Liver (tissue), 3 donors: ENCODE data around the gene CNTNAP3.
"Not testable (repeated sequence)": the region's sequence is repeated elsewhere in the genome, so short reads cannot be mapped to it uniquely, and the experiment has no call there.

Experiments used
- EGR1 ChIP-seq, 2 donors: IDR thresholded peaks; 2 replicates each; pipeline ENCODE4 v1.6.1; 2016 to 2018; ENCODE audit warnings: antibody characterized with exemption in 2 of 2, low read depth in 2 of 2
- FOXA1 ChIP-seq: IDR thresholded peaks from 2 replicates; pipeline ENCODE4 v1.6.1; 2016; ENCODE audit warnings: antibody characterized with exemption
- GABPA ChIP-seq, 2 donors: IDR thresholded peaks in 1 of 2; conservative IDR thresholded peaks in 1 of 2; 2 replicates each; pipeline ENCODE4 v1.6.1; 2016; ENCODE audit warnings: antibody characterized with exemption in 2 of 2, mild to moderate bottlenecking in 1 of 2, moderate library complexity in 1 of 2
- JUND ChIP-seq, 2 donors: IDR thresholded peaks; 2 replicates each; pipeline ENCODE4 v1.6.1; 2016; ENCODE audit warnings: antibody characterized with exemption in 2 of 2
- RAD21 ChIP-seq, 2 donors: IDR thresholded peaks; 2 replicates each; pipeline ENCODE4 v1.6.1; 2016; ENCODE audit warnings: antibody characterized with exemption in 2 of 2, mild to moderate bottlenecking in 2 of 2
- RXRA ChIP-seq, 2 donors: IDR thresholded peaks; 2 replicates each; pipeline ENCODE4 v1.6.1; 2017 to 2018; ENCODE audit warnings: antibody characterized with exemption in 2 of 2, mild to moderate bottlenecking in 1 of 2
- SP1 ChIP-seq: IDR thresholded peaks from 2 replicates; pipeline ENCODE4 v1.6.1; 2018; ENCODE audit warnings: antibody characterized with exemption, mild to moderate bottlenecking
- TAF1 ChIP-seq: conservative IDR thresholded peaks from 2 replicates; pipeline ENCODE4 v1.6.1; 2016; ENCODE audit warnings: antibody characterized with exemption, mild to moderate bottlenecking
- YY1 ChIP-seq: IDR thresholded peaks from 2 replicates; pipeline ENCODE4 v1.6.1; 2016; ENCODE audit warnings: antibody characterized with exemption, mild to moderate bottlenecking
- TF ChIP-seq, protein P1 (sequence below): IDR thresholded peaks from 2 replicates; pipeline ENCODE4 v1.6.1; 2016; ENCODE audit warnings: antibody characterized with exemption, mild to moderate bottlenecking
- TF ChIP-seq, protein P2 (sequence below): fragments of 150-350 bp; IDR thresholded peaks from 2 replicates; pipeline ENCODE4 v1.5.1; 2017; ENCODE audit warnings: improper control_type of control experiment, low read depth, low read length; ENCODE audit not compliant: missing input control
- TF ChIP-seq, protein P3 (sequence below): IDR thresholded peaks from 2 replicates; pipeline ENCODE4 v1.6.1; 2016; ENCODE audit warnings: antibody characterized with exemption
- TF ChIP-seq, protein P4 (sequence below): IDR thresholded peaks from 2 replicates; pipeline ENCODE4 v1.6.1; 2016; ENCODE audit warnings: antibody characterized with exemption
- TF ChIP-seq, protein P5 (sequence below): IDR thresholded peaks from 2 replicates; pipeline ENCODE4 v1.6.1; 2016; ENCODE audit warnings: antibody characterized with exemption
- donor health status: healthy.
- donor health status: healthy.

DNA sequence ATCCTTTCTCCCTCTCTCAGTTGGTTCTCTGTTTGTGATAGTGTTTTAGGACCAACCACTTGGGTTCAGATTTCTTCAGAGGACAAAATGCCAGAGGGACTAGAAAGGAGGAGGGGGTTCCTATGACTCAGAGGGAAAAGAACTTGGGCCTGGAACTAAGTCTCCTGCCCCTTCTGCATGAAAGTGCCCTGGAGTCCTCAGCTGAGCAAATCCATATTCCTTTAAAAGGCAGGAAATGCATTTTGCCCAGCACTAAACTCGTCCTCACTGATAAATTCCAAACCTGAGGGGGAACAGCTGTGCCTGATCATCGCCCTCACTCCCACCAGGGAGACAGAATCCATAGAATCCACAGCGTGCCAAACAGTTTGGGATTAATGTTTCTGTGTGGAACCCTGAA is 78.2 kb downstream of the CNTNAP3 start:
- TF ChIP-seq, protein P1, sequence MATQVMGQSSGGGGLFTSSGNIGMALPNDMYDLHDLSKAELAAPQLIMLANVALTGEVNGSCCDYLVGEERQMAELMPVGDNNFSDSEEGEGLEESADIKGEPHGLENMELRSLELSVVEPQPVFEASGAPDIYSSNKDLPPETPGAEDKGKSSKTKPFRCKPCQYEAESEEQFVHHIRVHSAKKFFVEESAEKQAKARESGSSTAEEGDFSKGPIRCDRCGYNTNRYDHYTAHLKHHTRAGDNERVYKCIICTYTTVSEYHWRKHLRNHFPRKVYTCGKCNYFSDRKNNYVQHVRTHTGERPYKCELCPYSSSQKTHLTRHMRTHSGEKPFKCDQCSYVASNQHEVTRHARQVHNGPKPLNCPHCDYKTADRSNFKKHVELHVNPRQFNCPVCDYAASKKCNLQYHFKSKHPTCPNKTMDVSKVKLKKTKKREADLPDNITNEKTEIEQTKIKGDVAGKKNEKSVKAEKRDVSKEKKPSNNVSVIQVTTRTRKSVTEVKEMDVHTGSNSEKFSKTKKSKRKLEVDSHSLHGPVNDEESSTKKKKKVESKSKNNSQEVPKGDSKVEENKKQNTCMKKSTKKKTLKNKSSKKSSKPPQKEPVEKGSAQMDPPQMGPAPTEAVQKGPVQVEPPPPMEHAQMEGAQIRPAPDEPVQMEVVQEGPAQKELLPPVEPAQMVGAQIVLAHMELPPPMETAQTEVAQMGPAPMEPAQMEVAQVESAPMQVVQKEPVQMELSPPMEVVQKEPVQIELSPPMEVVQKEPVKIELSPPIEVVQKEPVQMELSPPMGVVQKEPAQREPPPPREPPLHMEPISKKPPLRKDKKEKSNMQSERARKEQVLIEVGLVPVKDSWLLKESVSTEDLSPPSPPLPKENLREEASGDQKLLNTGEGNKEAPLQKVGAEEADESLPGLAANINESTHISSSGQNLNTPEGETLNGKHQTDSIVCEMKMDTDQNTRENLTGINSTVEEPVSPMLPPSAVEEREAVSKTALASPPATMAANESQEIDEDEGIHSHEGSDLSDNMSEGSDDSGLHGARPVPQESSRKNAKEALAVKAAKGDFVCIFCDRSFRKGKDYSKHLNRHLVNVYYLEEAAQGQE = not testable (repeated sequence)
- TF ChIP-seq TAF1; YY1; RXRA (IDR thresholded peaks at IDR 0.05); FOXA1; SP1; RAD21 (IDR thresholded peaks at IDR 0.05); EGR1 (IDR thresholded peaks at IDR 0.05; ENCODE audit: low read depth in 2 of 2); GABPA (IDR thresholded peaks at IDR 0.05 in 1 of 2, conservative IDR thresholded peaks at IDR 0.05 in 1 of 2); JUND (IDR thresholded peaks at IDR 0.05): not testable (repeated sequence)
- TF ChIP-seq, protein P2, sequence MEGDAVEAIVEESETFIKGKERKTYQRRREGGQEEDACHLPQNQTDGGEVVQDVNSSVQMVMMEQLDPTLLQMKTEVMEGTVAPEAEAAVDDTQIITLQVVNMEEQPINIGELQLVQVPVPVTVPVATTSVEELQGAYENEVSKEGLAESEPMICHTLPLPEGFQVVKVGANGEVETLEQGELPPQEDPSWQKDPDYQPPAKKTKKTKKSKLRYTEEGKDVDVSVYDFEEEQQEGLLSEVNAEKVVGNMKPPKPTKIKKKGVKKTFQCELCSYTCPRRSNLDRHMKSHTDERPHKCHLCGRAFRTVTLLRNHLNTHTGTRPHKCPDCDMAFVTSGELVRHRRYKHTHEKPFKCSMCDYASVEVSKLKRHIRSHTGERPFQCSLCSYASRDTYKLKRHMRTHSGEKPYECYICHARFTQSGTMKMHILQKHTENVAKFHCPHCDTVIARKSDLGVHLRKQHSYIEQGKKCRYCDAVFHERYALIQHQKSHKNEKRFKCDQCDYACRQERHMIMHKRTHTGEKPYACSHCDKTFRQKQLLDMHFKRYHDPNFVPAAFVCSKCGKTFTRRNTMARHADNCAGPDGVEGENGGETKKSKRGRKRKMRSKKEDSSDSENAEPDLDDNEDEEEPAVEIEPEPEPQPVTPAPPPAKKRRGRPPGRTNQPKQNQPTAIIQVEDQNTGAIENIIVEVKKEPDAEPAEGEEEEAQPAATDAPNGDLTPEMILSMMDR = not testable (repeated sequence)
- TF ChIP-seq, protein P3, sequence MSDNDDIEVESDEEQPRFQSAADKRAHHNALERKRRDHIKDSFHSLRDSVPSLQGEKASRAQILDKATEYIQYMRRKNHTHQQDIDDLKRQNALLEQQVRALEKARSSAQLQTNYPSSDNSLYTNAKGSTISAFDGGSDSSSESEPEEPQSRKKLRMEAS = not testable (repeated sequence)
- TF ChIP-seq, protein P4, sequence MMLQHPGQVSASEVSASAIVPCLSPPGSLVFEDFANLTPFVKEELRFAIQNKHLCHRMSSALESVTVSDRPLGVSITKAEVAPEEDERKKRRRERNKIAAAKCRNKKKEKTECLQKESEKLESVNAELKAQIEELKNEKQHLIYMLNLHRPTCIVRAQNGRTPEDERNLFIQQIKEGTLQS = not testable (repeated sequence)
- TF ChIP-seq, protein P5, sequence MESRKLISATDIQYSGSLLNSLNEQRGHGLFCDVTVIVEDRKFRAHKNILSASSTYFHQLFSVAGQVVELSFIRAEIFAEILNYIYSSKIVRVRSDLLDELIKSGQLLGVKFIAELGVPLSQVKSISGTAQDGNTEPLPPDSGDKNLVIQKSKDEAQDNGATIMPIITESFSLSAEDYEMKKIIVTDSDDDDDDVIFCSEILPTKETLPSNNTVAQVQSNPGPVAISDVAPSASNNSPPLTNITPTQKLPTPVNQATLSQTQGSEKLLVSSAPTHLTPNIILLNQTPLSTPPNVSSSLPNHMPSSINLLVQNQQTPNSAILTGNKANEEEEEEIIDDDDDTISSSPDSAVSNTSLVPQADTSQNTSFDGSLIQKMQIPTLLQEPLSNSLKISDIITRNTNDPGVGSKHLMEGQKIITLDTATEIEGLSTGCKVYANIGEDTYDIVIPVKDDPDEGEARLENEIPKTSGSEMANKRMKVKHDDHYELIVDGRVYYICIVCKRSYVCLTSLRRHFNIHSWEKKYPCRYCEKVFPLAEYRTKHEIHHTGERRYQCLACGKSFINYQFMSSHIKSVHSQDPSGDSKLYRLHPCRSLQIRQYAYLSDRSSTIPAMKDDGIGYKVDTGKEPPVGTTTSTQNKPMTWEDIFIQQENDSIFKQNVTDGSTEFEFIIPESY = not testable (repeated sequence)
